Measurements from ENCODE around the gene CKS1B.

CKS1B gene

DNA sequence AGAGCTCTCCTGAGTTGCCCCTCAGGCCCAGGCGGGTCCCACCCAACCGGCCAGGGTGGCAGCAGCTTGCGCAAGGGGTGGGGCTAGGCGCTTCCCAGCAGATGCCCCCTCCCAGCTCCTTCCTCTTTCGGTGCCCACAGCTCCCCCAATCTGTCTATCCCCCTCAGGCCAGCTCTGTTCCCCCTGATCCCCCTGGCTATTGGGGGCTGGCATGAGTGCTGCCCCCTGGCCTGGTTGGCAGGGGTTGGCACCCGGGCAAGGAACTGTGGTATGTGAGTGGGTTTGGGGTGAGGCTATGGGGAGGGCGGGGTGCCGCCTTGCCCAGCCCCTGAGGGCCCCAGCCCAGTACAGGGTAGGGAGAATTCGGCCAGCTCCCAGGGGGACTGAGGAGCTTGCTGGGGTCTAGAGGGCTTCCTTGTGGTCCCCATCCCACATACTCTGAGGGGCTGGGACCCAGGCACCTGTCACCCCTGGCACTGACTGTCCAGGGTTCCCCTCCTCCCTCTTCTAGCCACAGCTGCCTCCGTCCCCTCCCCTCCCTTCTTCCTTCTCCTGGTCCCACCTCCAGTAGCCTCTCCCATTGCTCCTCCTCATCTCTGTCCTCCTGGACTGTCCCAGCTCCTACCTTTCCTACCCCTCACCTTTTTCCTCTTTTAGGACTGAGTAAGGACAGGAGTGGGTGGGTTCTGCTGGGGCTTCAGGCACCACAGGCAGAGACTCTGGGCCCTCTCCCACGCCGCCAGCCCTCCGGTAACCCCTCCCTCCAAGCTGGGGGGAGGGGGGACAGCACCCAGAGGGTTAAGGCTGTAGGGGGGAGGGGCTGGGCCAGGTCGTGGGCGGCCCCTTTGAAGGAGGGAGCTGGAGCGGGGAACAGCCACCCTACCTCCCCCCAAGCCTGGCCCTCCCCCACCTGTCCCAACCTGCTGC lies 33.8 kb downstream of the CKS1B start:
- Histone ChIP-seq H3K9ac (ENCODE audit: low read length) (peak overlapping the region; percentile 34), H3K4me3 (ENCODE audit: low read length) (no peak overlapping the region), H3K27me3 (replicated peaks; ENCODE audit: control insufficient read depth, insufficient read depth, low read length) (no peaks in the 10 kb centered on the region), H3K4me1 (ENCODE audit: control insufficient read depth, insufficient read depth, low read length) (peaks cover 58% of the 10 kb centered on the region), H3K9me3 (ENCODE audit: control insufficient read depth, low read length) (no peaks in the 10 kb centered on the region), H3K36me3 (ENCODE audit: control insufficient read depth, insufficient read depth, low read length, severe bottlenecking) (peaks cover 4% of the 10 kb centered on the region)
- no peak for DNase-seq (ENCODE audit: low read depth)

DNA sequence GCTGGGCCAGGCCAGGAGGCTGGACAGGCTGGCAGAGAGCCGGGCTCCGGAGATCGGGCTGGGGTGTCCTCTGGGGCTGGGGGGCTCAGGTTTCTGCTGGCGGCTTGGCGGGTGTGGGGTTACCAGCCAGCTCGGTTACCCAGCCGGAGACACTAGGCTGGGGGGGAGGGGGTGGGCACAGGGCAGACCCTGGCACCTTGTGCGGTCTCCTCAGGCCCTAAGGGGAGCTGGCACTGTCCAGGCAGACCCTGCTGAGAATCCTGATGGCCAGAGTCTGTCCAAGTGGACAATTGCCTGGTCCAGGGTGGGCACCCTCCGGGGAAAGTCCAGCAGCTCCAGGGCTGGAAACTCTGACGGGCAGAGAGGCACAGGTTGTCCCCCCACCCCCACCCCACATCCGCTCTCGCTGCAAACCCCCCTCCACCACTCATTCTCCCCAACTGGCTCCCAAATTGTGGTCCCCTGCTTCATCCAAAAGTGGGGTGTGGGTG lies 34.8 kb downstream of the CKS1B start:
- H3K4me3 ChIP-seq (ENCODE audit: low read length): no peak overlapping the region
- peaks cover 9% of the 10 kb centered on the region for H3K36me3 ChIP-seq (ENCODE audit: control insufficient read depth, insufficient read depth, low read length, severe bottlenecking)
- DNase-seq (ENCODE audit: low read depth): no peak
- no peaks in the 10 kb centered on the region for H3K9me3 ChIP-seq (ENCODE audit: control insufficient read depth, low read length)
- no peak overlapping the region for H3K9ac ChIP-seq (ENCODE audit: low read length)
- no peaks in the 10 kb centered on the region for H3K27me3 ChIP-seq (replicated peaks; ENCODE audit: control insufficient read depth, insufficient read depth, low read length)
- peaks cover 57% of the 10 kb centered on the region for H3K4me1 ChIP-seq (ENCODE audit: control insufficient read depth, insufficient read depth, low read length)

DNA sequence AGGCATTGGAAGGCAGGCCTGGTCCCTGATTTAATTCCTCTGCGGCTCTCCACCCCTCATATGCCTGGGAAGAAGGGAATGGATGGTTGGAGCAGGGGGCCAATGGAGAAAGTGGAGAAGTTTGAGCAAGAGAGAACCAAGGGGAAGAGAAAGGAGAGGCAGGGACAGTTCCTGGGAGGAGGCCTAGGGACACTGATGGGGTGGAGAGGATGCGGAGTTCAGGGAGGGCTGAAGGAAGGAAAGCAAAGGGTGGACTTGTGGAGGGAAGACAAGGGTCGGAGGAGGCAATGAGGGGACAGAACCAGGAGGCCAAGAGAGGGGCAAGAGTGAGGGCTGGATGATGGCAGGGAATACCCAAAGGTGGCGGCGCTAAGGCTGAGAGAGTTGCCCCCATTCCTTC lies 35.3 kb downstream of the CKS1B start:
- Histone ChIP-seq H3K4me3 (ENCODE audit: low read length) (no peak overlapping the region), H3K9ac (ENCODE audit: low read length) (no peak overlapping the region), H3K4me1 (ENCODE audit: control insufficient read depth, insufficient read depth, low read length) (peaks cover 52% of the 10 kb centered on the region), H3K9me3 (ENCODE audit: control insufficient read depth, low read length) (no peaks in the 10 kb centered on the region), H3K36me3 (ENCODE audit: control insufficient read depth, insufficient read depth, low read length, severe bottlenecking) (peaks cover 14% of the 10 kb centered on the region), H3K27me3 (replicated peaks; ENCODE audit: control insufficient read depth, insufficient read depth, low read length) (no peaks in the 10 kb centered on the region)
- DNase-seq (ENCODE audit: low read depth): no peak

DNA sequence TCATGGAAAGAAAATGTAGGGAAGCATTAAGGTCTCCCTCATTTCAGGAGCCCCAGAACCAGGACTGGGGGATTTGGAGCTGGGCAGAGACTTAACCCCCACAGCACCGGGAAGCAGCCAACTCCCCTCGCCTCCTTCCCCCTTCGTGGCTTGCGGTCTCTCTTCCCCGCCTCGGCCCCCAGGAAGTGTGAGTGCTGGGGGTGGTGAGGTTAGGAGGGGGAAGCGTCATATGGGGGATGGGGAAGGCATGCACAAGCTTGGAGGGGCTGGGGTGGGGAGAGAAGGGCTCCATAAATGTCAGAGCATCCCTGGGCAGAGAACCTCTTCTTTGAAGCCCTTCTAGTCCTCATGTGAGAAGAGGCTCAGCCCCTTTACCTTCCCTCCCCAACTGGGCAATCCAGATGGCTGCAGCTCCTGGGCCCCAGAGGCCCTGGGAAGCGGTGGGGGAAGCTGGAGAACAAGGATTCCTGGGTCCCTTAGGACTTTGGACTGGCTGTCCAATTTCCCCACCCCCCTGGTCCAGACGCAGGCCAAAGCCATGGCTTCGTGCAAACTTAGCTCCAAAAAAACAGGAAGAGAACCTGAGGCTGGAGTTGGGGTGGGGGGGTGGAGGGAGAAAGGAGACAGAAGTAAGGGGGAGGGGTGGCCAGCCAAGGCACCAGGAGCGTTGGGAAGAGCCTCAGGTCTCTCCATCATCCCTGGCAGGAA lies 35.9 kb downstream of the CKS1B start:
- Histone ChIP-seq H3K9me3 (ENCODE audit: control insufficient read depth, low read length) (no peaks in the 10 kb centered on the region), H3K36me3 (ENCODE audit: control insufficient read depth, insufficient read depth, low read length, severe bottlenecking) (peaks cover 20% of the 10 kb centered on the region), H3K4me1 (ENCODE audit: control insufficient read depth, insufficient read depth, low read length) (peaks cover 47% of the 10 kb centered on the region), H3K9ac (ENCODE audit: low read length) (no peak overlapping the region), H3K27me3 (replicated peaks; ENCODE audit: control insufficient read depth, insufficient read depth, low read length) (no peaks in the 10 kb centered on the region), H3K4me3 (ENCODE audit: low read length) (no peak overlapping the region)
- DNase-seq (ENCODE audit: low read depth): no peak

DNA sequence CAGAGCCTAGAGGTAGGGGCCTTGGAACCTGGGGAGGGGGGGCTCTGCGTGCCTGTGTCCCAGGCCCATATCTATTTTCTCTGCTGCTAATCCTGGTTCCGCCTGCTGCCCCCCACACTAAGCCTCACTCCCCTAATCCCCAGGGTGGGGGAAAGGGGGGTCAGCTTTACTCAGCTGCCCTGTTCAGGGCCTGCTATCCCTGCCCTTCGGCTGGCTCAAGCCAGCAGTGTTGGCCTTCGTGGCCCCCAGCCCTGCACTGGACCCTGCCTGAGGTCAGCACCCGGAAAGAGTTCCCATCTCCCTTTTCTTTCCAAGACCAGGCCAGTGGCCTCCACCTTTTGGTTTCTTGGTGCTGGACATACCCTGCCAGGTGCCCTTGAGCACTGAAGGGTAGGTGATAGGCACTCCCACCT lies 36.5 kb downstream of the CKS1B start:
- no peaks in the 10 kb centered on the region for H3K27me3 ChIP-seq (replicated peaks; ENCODE audit: control insufficient read depth, insufficient read depth, low read length)

DNA sequence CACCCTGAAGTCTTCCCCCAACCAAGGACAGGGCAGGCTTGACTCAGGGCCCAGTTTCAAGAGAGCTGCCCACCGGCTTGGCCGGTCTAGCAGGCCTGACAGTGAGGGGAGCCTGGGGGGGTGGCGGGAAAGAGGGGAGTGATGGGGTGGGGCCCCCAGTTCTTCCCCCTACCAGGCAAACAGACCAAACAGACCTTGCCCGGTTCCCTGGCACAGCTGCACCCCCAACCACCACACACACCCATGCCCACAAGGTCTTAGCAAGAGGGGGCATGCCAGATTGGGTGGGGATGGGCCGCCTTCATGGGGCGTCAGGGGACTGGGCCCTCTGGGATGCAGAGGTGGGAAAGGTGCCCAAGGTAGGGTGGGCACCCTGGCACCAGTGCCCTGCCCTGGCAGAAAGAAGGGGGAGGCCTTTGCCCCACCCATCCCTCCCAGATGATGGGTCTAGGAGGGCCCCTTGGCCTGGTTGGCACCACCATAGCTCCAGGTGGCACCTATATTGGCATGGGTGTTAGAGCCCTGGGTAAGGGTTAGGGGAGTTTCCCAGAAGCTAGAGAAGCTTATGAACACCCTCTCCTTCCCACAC lies 37.0 kb downstream of the CKS1B start:
- H3K27me3 ChIP-seq (replicated peaks; ENCODE audit: control insufficient read depth, insufficient read depth, low read length): no peaks in the 10 kb centered on the region
- no peaks in the 10 kb centered on the region for H3K9me3 ChIP-seq (ENCODE audit: control insufficient read depth, low read length)
- H3K9ac ChIP-seq (ENCODE audit: low read length): no peak overlapping the region
- no peak overlapping the region for H3K4me3 ChIP-seq (ENCODE audit: low read length)
- peaks cover 35% of the 10 kb centered on the region for H3K4me1 ChIP-seq (ENCODE audit: control insufficient read depth, insufficient read depth, low read length)
- DNase-seq (ENCODE audit: low read depth): no peak
- peaks cover 30% of the 10 kb centered on the region for H3K36me3 ChIP-seq (ENCODE audit: control insufficient read depth, insufficient read depth, low read length, severe bottlenecking)

More for the DNA sequence above, 36.5 kb downstream of the CKS1B start:
- Histone ChIP-seq H3K4me1 (ENCODE audit: control insufficient read depth, insufficient read depth, low read length) (peaks cover 40% of the 10 kb centered on the region), H3K36me3 (ENCODE audit: control insufficient read depth, insufficient read depth, low read length, severe bottlenecking) (peaks cover 26% of the 10 kb centered on the region), H3K9ac (ENCODE audit: low read length) (no peak overlapping the region), H3K9me3 (ENCODE audit: control insufficient read depth, low read length) (no peaks in the 10 kb centered on the region), H3K4me3 (ENCODE audit: low read length) (no peak overlapping the region)
- DNase-seq (ENCODE audit: low read depth): no peak

DNA sequence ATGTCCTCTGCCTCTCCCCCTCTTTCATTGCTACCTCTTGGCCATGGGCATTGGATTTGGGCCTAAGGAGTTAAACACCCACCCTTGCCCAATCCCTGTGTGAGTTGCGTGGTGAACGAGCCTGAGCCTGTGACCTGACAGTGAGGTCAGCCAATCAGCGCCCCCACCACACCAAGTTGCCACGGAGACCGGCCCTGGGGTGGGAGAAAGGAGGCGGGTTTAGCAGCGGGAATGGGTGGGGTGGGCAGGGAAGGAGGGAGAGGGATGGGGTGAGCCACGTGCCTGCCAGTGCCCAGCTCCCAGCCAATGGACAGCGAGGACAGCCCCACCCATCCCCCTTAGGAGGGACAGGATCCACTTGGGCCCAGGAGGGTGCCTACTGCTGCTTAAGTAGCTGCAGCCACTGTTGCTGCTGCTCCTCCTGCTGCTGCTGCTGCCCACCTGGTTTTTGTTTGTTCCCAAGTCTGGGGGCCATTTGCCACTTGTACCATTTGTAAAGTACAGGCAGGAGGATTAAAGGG lies 37.6 kb downstream of the CKS1B start:
- Histone ChIP-seq H3K4me3 (ENCODE audit: low read length) (peak overlapping the region; percentile 18), H3K4me1 (ENCODE audit: control insufficient read depth, insufficient read depth, low read length) (peaks cover 36% of the 10 kb centered on the region), H3K9ac (ENCODE audit: low read length) (peak overlapping the region; percentile 70), H3K9me3 (ENCODE audit: control insufficient read depth, low read length) (no peaks in the 10 kb centered on the region), H3K36me3 (ENCODE audit: control insufficient read depth, insufficient read depth, low read length, severe bottlenecking) (peaks cover 33% of the 10 kb centered on the region), H3K27me3 (replicated peaks; ENCODE audit: control insufficient read depth, insufficient read depth, low read length) (no peaks in the 10 kb centered on the region)
- DNase-seq (ENCODE audit: low read depth): peak; percentile 48

DNA sequence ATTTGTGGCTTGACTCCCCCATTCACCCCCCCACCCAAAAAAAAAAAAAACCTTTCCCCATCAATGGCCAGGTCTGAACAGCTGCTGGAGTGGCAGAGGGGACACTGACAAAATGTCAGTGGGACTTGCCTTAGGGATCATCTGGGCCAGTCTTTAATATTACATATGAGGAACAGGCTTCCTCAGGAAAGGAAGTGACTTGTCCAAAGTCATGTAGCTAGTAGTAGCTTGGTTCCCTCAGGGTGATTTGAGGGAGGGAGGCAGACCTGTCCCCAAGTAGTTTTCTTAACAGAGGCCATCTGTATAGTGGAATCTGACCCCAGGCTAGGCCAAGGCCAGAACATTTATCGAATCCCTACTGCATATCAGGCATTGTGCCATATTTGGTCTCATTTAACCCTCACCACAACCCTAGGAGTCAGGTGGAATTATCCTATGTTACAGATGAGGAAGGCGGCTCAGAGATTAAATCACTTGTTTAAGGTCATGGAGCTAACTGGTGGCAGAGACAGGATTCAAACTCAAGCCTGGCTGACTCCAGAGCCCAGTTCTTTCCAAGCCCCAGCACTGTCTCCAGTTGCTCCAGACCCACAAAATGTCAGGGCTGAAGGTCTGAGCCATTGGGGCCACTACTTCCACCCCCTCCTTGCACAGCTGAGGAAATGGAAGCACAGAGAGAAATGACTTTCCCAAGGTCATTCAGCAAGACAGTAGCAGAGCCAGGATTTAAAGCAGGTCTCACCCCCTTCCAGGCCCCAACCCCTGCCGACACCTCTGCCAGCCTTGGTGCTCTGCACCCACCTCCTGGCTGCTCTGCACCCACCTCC lies 38.5 kb downstream of the CKS1B start:
- Histone ChIP-seq H3K9ac (ENCODE audit: low read length) (peak overlapping the region; percentile 70), H3K27me3 (replicated peaks; ENCODE audit: control insufficient read depth, insufficient read depth, low read length) (no peaks in the 10 kb centered on the region), H3K9me3 (ENCODE audit: control insufficient read depth, low read length) (no peaks in the 10 kb centered on the region), H3K4me3 (ENCODE audit: low read length) (no peak overlapping the region), H3K4me1 (ENCODE audit: control insufficient read depth, insufficient read depth, low read length) (peaks cover 33% of the 10 kb centered on the region), H3K36me3 (ENCODE audit: control insufficient read depth, insufficient read depth, low read length, severe bottlenecking) (peaks cover 33% of the 10 kb centered on the region)
- DNase-seq (ENCODE audit: low read depth): no peak

DNA sequence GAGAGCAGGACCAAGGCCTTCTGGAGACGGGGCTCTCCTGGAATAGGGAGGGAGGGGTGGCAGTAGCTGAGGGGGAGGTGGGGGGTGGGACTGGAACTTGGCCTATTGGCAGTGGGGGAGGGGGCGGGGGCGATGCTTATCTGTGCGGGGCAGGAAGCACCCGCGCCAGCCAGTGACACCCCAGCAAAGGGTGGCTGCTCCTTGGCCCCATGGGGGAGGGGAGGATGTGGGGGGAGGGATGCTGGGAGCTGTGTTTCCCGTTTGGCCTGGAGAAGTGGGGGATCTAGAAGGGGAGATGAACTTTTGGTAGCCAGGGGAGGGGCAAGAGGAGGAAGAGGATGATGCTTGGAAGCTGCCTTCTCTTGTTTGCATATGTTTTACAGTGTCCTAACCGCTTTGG lies 39.2 kb downstream of the CKS1B start:
- no peak for DNase-seq (ENCODE audit: low read depth)
- Histone ChIP-seq H3K9me3 (ENCODE audit: control insufficient read depth, low read length) (no peaks in the 10 kb centered on the region), H3K9ac (ENCODE audit: low read length) (no peak overlapping the region)

DNA sequence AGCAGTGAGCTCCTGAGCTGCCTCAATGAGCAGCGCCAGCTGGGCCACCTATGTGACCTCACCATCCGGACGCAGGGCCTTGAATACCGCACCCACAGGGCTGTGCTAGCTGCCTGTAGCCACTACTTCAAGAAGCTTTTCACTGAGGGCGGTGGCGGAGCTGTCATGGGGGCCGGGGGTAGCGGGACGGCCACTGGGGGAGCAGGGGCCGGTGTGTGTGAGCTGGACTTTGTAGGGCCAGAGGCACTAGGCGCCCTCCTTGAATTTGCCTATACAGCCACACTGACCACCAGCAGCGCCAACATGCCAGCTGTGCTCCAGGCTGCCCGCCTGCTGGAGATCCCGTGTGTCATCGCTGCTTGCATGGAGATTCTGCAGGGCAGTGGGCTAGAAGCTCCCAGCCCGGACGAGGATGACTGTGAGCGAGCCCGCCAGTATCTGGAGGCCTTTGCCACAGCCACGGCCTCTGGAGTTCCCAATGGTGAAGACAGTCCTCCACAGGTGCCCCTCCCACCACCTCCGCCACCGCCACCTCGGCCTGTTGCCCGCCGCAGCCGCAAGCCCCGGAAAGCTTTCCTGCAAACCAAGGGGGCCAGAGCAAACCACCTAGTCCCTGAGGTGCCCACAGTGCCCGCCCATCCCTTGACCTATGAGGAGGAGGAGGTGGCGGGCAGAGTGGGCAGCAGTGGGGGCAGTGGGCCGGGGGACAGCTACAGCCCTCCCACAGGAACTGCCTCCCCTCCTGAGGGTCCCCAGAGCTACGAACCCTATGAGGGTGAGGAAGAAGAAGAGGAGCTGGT lies 40.4 kb downstream of the CKS1B start:
- H3K9ac ChIP-seq (ENCODE audit: low read length): no peak overlapping the region
- DNase-seq (ENCODE audit: low read depth): no peak
- no peaks in the 10 kb centered on the region for H3K9me3 ChIP-seq (ENCODE audit: control insufficient read depth, low read length)
- no peaks in the 10 kb centered on the region for H3K27me3 ChIP-seq (replicated peaks; ENCODE audit: control insufficient read depth, insufficient read depth, low read length)
- peaks cover 33% of the 10 kb centered on the region for H3K36me3 ChIP-seq (ENCODE audit: control insufficient read depth, insufficient read depth, low read length, severe bottlenecking)
- H3K4me1 ChIP-seq (ENCODE audit: control insufficient read depth, insufficient read depth, low read length): peaks cover 45% of the 10 kb centered on the region
- H3K4me3 ChIP-seq (ENCODE audit: low read length): no peak overlapping the region

More for the DNA sequence above, 39.2 kb downstream of the CKS1B start:
- Histone ChIP-seq H3K4me1 (ENCODE audit: control insufficient read depth, insufficient read depth, low read length) (peaks cover 33% of the 10 kb centered on the region), H3K36me3 (ENCODE audit: control insufficient read depth, insufficient read depth, low read length, severe bottlenecking) (peaks cover 33% of the 10 kb centered on the region), H3K27me3 (replicated peaks; ENCODE audit: control insufficient read depth, insufficient read depth, low read length) (no peaks in the 10 kb centered on the region), H3K4me3 (ENCODE audit: low read length) (no peak overlapping the region)
